ENCODE data around the gene PAQR8. TPM values are rescaled to one million over a fixed set of nuclear protein-coding genes. Genes with fewer than 3 reads are reported as not detected.
"Not testable (repeated sequence)": the region's sequence is repeated elsewhere in the genome, so short reads cannot be mapped to it uniquely, and the experiment has no call there.

PAQR8 gene
- total RNA-seq, 4 donors from 2014 or later, result 9.1 to 300 (median 210) TPM

DNA sequence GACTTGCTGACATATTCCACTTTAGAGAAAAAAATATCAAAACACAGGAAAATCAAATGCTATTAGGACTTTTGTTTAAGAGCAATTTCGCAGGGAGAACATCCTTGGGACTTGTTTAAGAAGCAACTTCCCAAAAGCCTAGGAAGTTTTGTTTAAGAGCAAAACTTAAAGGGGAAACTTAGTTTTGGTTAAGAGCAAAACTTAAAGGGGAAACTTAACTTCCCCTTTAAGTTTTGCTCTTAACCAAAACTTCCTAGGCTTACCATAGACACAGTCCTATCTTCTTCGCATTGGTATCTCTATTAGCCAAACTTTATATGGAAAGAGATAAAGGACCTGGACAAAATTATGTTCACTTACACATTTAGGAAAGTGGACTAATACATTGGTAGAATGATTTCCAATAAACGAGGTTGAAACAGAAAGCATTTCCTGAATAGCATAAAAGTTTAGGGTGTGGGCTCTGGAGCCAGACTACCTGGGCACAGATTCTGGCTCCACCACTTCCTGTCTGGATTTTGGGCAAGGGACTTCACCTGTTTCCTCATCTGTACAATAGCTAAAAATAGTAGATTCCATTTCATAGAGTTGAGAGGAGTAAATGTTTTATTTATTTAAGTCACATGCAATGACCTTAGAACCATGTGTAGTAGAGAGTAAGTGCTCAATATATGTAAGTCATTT lies 15.7 kb downstream of the PAQR8 start:
- Histone ChIP-seq H3K4me1 (peaks cover 0 to 28% (median 9%) of the 10 kb centered on the region in 4 donors), H3K36me3 (peaks cover 0 to 29% (median 0%) of the 10 kb centered on the region in 3 donors), H3K4me3 (no peak overlapping the region), H3K27ac (peak overlapping the region in 1 of 4 donors; percentile 14), H3K27me3 (no peaks in the 10 kb centered on the region), H3K9me3 (no peaks in the 10 kb centered on the region)
- no peak for DNase-seq
- no peak for TF ChIP-seq POLR2A (IDR thresholded peaks at IDR 0.05)

DNA sequence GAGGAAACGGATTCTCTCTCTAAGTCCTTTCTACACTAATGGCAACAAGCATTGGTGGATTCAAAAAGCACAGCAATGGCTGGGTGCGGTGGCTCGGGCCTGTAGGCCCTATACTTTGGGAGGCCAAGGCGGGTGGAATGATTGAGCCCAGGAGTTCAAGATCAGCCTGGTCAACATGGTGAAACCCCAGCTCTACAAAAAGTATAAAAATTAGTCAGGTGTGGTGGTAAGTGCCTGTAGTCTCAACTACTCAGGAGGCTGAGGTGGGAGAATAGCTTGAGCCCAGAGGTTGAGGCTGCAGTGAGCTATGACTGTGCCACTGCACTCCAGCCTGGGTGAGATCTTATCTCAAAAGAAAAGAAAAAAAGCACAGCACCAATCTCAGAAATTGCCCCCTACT lies 19.3 kb downstream of the PAQR8 start:
- Histone ChIP-seq H3K36me3 (peaks cover 0 to 13% (median 0%) of the 10 kb centered on the region in 3 donors), H3K4me1 (peaks cover 0 to 24% (median 5%) of the 10 kb centered on the region in 4 donors), H3K9me3 (no peaks in the 10 kb centered on the region), H3K4me3 (no peak overlapping the region), H3K27ac (no peak overlapping the region), H3K27me3 (no peaks in the 10 kb centered on the region)
- no peak for DNase-seq
- no peak for TF ChIP-seq POLR2A (IDR thresholded peaks at IDR 0.05)
- TF ChIP-seq, protein P1, sequence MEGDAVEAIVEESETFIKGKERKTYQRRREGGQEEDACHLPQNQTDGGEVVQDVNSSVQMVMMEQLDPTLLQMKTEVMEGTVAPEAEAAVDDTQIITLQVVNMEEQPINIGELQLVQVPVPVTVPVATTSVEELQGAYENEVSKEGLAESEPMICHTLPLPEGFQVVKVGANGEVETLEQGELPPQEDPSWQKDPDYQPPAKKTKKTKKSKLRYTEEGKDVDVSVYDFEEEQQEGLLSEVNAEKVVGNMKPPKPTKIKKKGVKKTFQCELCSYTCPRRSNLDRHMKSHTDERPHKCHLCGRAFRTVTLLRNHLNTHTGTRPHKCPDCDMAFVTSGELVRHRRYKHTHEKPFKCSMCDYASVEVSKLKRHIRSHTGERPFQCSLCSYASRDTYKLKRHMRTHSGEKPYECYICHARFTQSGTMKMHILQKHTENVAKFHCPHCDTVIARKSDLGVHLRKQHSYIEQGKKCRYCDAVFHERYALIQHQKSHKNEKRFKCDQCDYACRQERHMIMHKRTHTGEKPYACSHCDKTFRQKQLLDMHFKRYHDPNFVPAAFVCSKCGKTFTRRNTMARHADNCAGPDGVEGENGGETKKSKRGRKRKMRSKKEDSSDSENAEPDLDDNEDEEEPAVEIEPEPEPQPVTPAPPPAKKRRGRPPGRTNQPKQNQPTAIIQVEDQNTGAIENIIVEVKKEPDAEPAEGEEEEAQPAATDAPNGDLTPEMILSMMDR (IDR thresholded peaks at IDR 0.05), result no peak

DNA sequence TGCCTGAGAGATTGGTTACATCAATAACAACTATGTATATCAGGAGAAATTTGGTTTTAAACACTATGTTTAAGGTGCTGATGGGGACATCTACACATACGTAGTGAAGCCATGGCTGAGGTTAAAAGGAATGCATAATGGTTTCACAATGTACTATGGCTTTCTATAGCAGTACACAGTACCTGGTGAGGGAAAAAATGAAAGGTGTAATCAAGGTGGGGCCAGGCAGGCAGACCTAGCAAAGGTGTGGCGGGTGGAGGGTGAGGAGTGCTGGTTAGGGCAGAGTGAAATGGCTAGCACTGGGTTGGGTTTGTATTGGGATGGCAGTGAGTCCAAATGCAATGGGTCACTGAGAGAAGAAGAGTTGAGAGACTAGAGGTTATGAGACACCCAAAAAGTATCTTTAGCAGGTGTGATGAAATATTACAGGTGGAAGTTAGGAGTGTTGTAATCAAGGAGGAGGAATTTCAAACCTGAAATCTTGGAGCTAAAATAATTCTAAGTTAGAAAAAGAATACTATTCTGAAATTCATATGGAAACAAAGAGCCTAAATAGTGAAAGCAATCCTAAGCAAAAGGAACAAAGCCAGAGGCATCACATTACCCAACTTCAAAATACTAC lies 22.3 kb downstream of the PAQR8 start:
- Histone ChIP-seq H3K27ac (no peak overlapping the region), H3K4me1 (peaks cover 0 to 18% (median under 1%) of the 10 kb centered on the region in 4 donors), H3K4me3 (no peak overlapping the region), H3K9me3 (no peaks in the 10 kb centered on the region), H3K27me3 (no peaks in the 10 kb centered on the region), H3K36me3 (peaks cover 0 to 13% (median 0%) of the 10 kb centered on the region in 3 donors)
- DNase-seq, result no peak
- no peak for TF ChIP-seq POLR2A (IDR thresholded peaks at IDR 0.05)
- TF ChIP-seq, protein P1 (IDR thresholded peaks at IDR 0.05), result no peak

DNA sequence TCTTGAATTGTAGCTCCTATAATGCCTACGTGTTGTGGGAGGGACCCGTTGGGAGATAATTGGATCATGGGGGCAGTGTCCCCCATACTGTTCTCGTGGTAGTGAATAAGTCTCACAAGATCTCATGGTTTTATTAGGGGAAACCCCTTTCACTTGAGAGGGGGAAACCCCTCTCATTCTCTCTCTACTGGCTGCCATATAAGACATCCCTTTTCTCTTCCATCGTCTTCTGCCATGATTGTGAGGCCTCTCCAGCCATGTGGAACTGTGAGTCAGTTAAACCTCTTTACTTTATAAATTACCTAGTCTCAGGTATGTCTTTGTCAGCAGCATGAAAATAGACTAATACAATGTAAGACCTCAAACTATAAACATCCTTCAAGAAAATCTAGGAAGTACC lies 23.1 kb downstream of the PAQR8 start:
- H3K9me3 ChIP-seq, result no peaks in the 10 kb centered on the region
- H3K4me3 ChIP-seq, result no peak overlapping the region
- TF ChIP-seq POLR2A (IDR thresholded peaks at IDR 0.05), result no peak
- TF ChIP-seq, protein P1 (IDR thresholded peaks at IDR 0.05), result no peak
- H3K4me1 ChIP-seq, result peaks cover 0 to 26% (median 3%) of the 10 kb centered on the region in 4 donors
- DNase-seq, result no peak
- H3K27ac ChIP-seq, result no peak overlapping the region
- peaks cover 0 to 13% (median 0%) of the 10 kb centered on the region in 3 donors for H3K36me3 ChIP-seq
- H3K27me3 ChIP-seq, result no peaks in the 10 kb centered on the region

DNA sequence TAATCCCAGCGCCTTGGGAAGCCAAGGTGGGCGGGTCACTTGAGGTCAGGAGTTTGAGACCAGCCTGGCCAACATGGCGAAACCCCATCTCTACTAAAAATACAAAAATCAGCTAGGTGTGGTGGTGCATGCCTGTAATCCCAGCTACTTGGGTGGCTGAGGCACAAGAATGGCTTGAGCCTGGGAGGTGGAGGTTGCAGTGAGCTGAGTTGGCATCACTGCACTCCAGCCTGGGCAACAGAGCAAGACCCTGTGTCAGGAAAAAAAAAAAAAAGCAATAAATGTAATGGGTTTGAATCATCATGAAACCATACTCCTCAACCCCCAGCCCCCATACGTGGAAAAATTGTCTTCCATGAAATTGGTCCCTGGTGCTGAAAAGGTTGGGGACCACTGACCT lies 26.2 kb downstream of the PAQR8 start:
- H3K9me3 ChIP-seq, H3K36me3 ChIP-seq, H3K27me3 ChIP-seq, DNase-seq, H3K4me3 ChIP-seq: not testable (repeated sequence)
- peak overlapping the region in 3 of 4 donors; percentile 60 to 81 (median 77) for H3K27ac ChIP-seq
- H3K4me1 ChIP-seq, result peaks cover 0 to 39% (median 7%) of the 10 kb centered on the region in 4 donors

DNA sequence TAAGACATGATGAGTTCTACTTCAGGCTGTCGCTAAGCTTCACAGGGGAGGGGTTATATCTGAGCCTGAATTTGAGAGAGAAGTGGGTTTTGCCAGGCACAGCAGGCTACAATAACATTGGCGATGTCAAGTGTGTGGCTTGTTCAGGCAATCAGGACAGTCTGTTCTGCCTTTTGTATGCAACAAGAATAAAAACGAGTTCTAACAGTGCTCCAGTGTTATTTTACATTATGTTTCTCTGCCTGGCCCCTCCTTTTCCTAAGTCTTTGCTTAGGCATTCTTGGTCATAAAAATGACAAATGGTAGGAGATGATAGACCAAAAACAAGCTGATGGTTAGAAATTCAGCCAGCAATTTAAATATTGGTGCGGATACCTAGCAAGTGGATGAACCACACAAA lies 26.8 kb downstream of the PAQR8 start:
- Histone ChIP-seq H3K9me3 (no peaks in the 10 kb centered on the region), H3K27me3 (no peaks in the 10 kb centered on the region), H3K27ac (peak overlapping the region; percentile 60 to 81 (median 70)), H3K4me1 (peaks cover 0 to 38% (median 7%) of the 10 kb centered on the region in 4 donors), H3K36me3 (no peaks in the 10 kb centered on the region), H3K4me3 (no peak overlapping the region)
- TF ChIP-seq POLR2A (IDR thresholded peaks at IDR 0.05), result no peak
- TF ChIP-seq, protein P1 (IDR thresholded peaks at IDR 0.05), result no peak
- DNase-seq, result peak in 1 of 3 donors; percentile 50

Measured in Peyer's patch (tissue), 4 donors.